H9 (cell line): ENCODE measurements around the gene MCF2L. TPM values are rescaled to one million over a fixed set of nuclear protein-coding genes. Genes with fewer than 3 reads are reported as not detected.
"Not testable (repeated sequence)": the region's sequence is repeated elsewhere in the genome, so short reads cannot be mapped to it uniquely, and the experiment has no call there.

Experiments used
- DNase-seq: peaks from one replicate; pipeline ENCODE4 v3.0.0-alpha.2; 2017
- H2AFZ ChIP-seq: one replicate; pipeline ENCODE4 v1.6.1; 2013; ENCODE audit warnings: mild to moderate bottlenecking, low read length, control low read depth, moderate library complexity
- H2AK5ac ChIP-seq: 2 replicates; pipeline ENCODE4 v1.6.1; 2013; ENCODE audit warnings: low read length, control low read depth, mixed read lengths; ENCODE audit not compliant: insufficient read length
- H2BK120ac ChIP-seq: one replicate; pipeline ENCODE4 v1.6.1; 2013; ENCODE audit warnings: low read depth, mild to moderate bottlenecking, low read length, control low read depth, inconsistent platforms; ENCODE audit not compliant: poor library complexity, severe bottlenecking
- H2BK12ac ChIP-seq: 2 replicates; pipeline ENCODE4 v1.6.1; 2013; ENCODE audit warnings: low read length, control low read depth, mixed read lengths, low read depth; ENCODE audit not compliant: insufficient read length
- H2BK15ac ChIP-seq: 2 replicates; pipeline ENCODE4 v1.6.1; 2013; ENCODE audit warnings: low read depth, low read length, control low read depth
- H2BK20ac ChIP-seq: one replicate; pipeline ENCODE4 v1.6.1; 2013; ENCODE audit warnings: low read depth, mild to moderate bottlenecking, low read length, control low read depth, inconsistent platforms; ENCODE audit not compliant: poor library complexity, severe bottlenecking
- H2BK5ac ChIP-seq: 2 replicates; pipeline ENCODE4 v1.6.1; 2013; ENCODE audit warnings: low read length, control low read depth, mixed read lengths; ENCODE audit not compliant: insufficient read length
- H3K14ac ChIP-seq: 2 replicates; pipeline ENCODE4 v1.6.1; 2013; ENCODE audit warnings: low read length, control low read depth; ENCODE audit not compliant: insufficient read depth
- H3K18ac ChIP-seq: 2 replicates; pipeline ENCODE4 v1.6.1; 2013; ENCODE audit warnings: low read depth, mild to moderate bottlenecking, mixed read lengths, low read length, control low read depth; ENCODE audit not compliant: insufficient read length
- H3K23ac ChIP-seq: 2 replicates; pipeline ENCODE4 v1.6.1; 2013; ENCODE audit warnings: low read length, control low read depth, mixed read lengths, low read depth; ENCODE audit not compliant: insufficient read length
- H3K23me2 ChIP-seq: 2 replicates; pipeline ENCODE4 v1.6.1; 2013; ENCODE audit warnings: low read depth, mild to moderate bottlenecking, mixed read lengths, low read length, control low read depth; ENCODE audit not compliant: insufficient read length, poor library complexity, severe bottlenecking
- H3K27ac ChIP-seq: 2 replicates; pipeline ENCODE4 v1.5.1; 2013; ENCODE audit warnings: low read length, control low read depth, mixed read lengths, low read depth; ENCODE audit not compliant: insufficient read length
- H3K27me3 ChIP-seq: 2 replicates; pipeline ENCODE4 v1.6.1; 2013; ENCODE audit warnings: low read length, control low read depth, inconsistent platforms; ENCODE audit not compliant: insufficient read depth
- H3K4ac ChIP-seq: 2 replicates; pipeline ENCODE4 v1.6.1; 2013; ENCODE audit warnings: low read depth, mild to moderate bottlenecking, control low read depth, inconsistent platforms, low read length, moderate library complexity
- H3K4me1 ChIP-seq: 2 replicates; pipeline ENCODE4 v1.6.1; 2013; ENCODE audit warnings: low read length, control low read depth, inconsistent platforms; ENCODE audit not compliant: insufficient read depth
- H3K4me2 ChIP-seq: 2 replicates; pipeline ENCODE4 v1.6.1; 2013; ENCODE audit warnings: low read length, control low read depth, mixed read lengths; ENCODE audit not compliant: insufficient read length, insufficient read depth
- H3K56ac ChIP-seq: 2 replicates; pipeline ENCODE4 v1.6.1; 2013; ENCODE audit warnings: low read depth, mild to moderate bottlenecking, mixed read lengths, low read length, control low read depth; ENCODE audit not compliant: insufficient read length
- H3K79me1 ChIP-seq: 2 replicates; pipeline ENCODE4 v1.6.1; 2013; ENCODE audit warnings: low read depth, mild to moderate bottlenecking, moderate library complexity, low read length, control low read depth, inconsistent platforms; ENCODE audit not compliant: insufficient read depth, poor library complexity, severe bottlenecking
- H3K79me2 ChIP-seq: 2 replicates; pipeline ENCODE4 v1.6.1; 2013; ENCODE audit warnings: low read length, control low read depth, inconsistent platforms; ENCODE audit not compliant: insufficient read depth
- H3K9ac ChIP-seq: 2 replicates; pipeline ENCODE4 v1.6.1; 2013; ENCODE audit warnings: low read length, control low read depth, mixed read lengths; ENCODE audit not compliant: insufficient read length; ENCODE audit errors: extremely low read depth
- H3K9me3 ChIP-seq: one replicate; pipeline ENCODE4 v1.6.1; 2013; ENCODE audit warnings: low read depth, low read length, inconsistent platforms; ENCODE audit not compliant: control insufficient read depth
- H3T11ph ChIP-seq: one replicate; pipeline ENCODE4 v1.6.1; 2013; ENCODE audit warnings: mild to moderate bottlenecking, low read length, control low read depth, inconsistent platforms
- H4K20me1 ChIP-seq: one replicate; pipeline ENCODE4 v1.6.1; 2013; ENCODE audit not compliant: control insufficient read depth, insufficient read length, insufficient read depth
- H4K5ac ChIP-seq: 2 replicates; pipeline ENCODE4 v1.6.1; 2013; ENCODE audit warnings: low read depth, mild to moderate bottlenecking, mixed read lengths, low read length, control low read depth; ENCODE audit not compliant: insufficient read length
- H4K8ac ChIP-seq: replicated peaks from 2 replicates; pipeline ENCODE4 v1.6.1; 2013; ENCODE audit warnings: low read length, control low read depth, mixed read lengths, low read depth; ENCODE audit not compliant: insufficient read length
- H4K91ac ChIP-seq: 2 replicates; pipeline ENCODE4 v1.6.1; 2013; ENCODE audit warnings: low read depth, mild to moderate bottlenecking, moderate library complexity, mixed read lengths, low read length, control low read depth; ENCODE audit not compliant: insufficient read length
- H3K27ac Mint-ChIP-seq, 3 experiments: 2 replicates in 2 of 3; 3 replicates in 1 of 3; pipeline ENCODE4 v1.8.0; 2020 to 2021; ENCODE audit warnings: mixed read lengths in 3 of 3, mild to moderate bottlenecking in 1 of 3, moderate library complexity in 1 of 3
- H3K27me3 Mint-ChIP-seq: 2 replicates; pipeline ENCODE4 v1.8.0; 2021; ENCODE audit warnings: low read depth, mild to moderate bottlenecking, moderate library complexity, mixed read lengths
- H3K36me3 Mint-ChIP-seq, 3 experiments: 2 replicates in 2 of 3; 3 replicates in 1 of 3; pipeline ENCODE4 v1.8.0; 2020 to 2021; ENCODE audit warnings: low read depth in 3 of 3, mixed read lengths in 3 of 3; ENCODE audit not compliant: insufficient read depth in 1 of 3
- H3K4me1 Mint-ChIP-seq, 2 experiments: 2 replicates each; pipeline ENCODE4 v1.8.0; 2020; ENCODE audit warnings: mixed read lengths in 2 of 2
- H3K4me3 Mint-ChIP-seq, 2 experiments: 2 replicates in 1 of 2; 3 replicates in 1 of 2; pipeline ENCODE4 v1.8.0; 2020 to 2021; ENCODE audit warnings: mild to moderate bottlenecking in 2 of 2, mixed read lengths in 2 of 2, moderate library complexity in 1 of 2
- H3K9me3 Mint-ChIP-seq, 2 experiments: 2 replicates in 1 of 2; 3 replicates in 1 of 2; pipeline ENCODE4 v1.8.0; 2020; ENCODE audit warnings: mild to moderate bottlenecking in 2 of 2, mixed read lengths in 2 of 2, moderate library complexity in 1 of 2
- CTCF ChIP-seq: fragments of 200-600 bp; sonication (generic); conservative IDR thresholded peaks from 3 replicates; pipeline ENCODE4 v1.8.0; 2021; ENCODE audit warnings: antibody characterized with exemption, mild to moderate bottlenecking
- WGBS: extraction: QIAGEN DNeasy Blood & Tissue Kit; methylation state at CpG from one replicate; pipeline ENCODE4 v1.1.7; 2013; ENCODE audit warnings: missing lambda C conversion rate, low lambda C conversion rate, mixed read lengths; ENCODE audit not compliant: insufficient read length; ENCODE audit errors: extremely low coverage; 5-methylcytosine and 5-hydroxymethylcytosine counted together
- total RNA-seq: library from RNA; stranded (reverse); gene quantifications from 2 replicates; pipeline ENCODE4 v1.2.1, GENCODE V29; 2021

Gene MCF2L
- total RNA-seq, 1 experiment from 2014 or later: 18.5 TPM

- no peaks in the 10 kb centered on the region for H3K9me3 ChIP-seq
- no peak overlapping the region for H3K4ac ChIP-seq
- no peak overlapping the region for H4K5ac ChIP-seq
- H3K23ac ChIP-seq: no peak overlapping the region
- no peaks in the 10 kb centered on the region for H3K79me1 ChIP-seq
- no peak overlapping the region for H3K9ac ChIP-seq
- no peak overlapping the region for H2AFZ ChIP-seq
- no peak overlapping the region for H3T11ph ChIP-seq
- H3K4me2 ChIP-seq: no peak overlapping the region
- no peak overlapping the region for H3K18ac ChIP-seq
- no peaks in the 10 kb centered on the region for H3K4me1 ChIP-seq
- no peak overlapping the region for H2BK20ac ChIP-seq
- no peak overlapping the region for H2BK120ac ChIP-seq
- no peak overlapping the region for H3K4me3 Mint-ChIP-seq
- no peaks in the 10 kb centered on the region; a peak in 1 of 4 replicates for H3K4me1 Mint-ChIP-seq
- peak; percentile 96 for TF ChIP-seq CTCF
- H3K27me3 Mint-ChIP-seq: peaks cover 6% of the 10 kb centered on the region; the same call in 1 of the 2 replicates
- no peak overlapping the region for H4K91ac ChIP-seq
- H3K23me2 ChIP-seq: no peaks in the 10 kb centered on the region
- H4K8ac ChIP-seq: no peak overlapping the region
- no peak overlapping the region for H2BK12ac ChIP-seq
- no peaks in the 10 kb centered on the region for H4K20me1 ChIP-seq
- no peaks in the 10 kb centered on the region for H3K79me2 ChIP-seq
- H3K56ac ChIP-seq: no peak overlapping the region
- H3K27ac Mint-ChIP-seq: no peak overlapping the region
- H2AK5ac ChIP-seq: no peak overlapping the region
- peak; percentile 77 for DNase-seq
- H2BK15ac ChIP-seq: no peak overlapping the region
- no peak overlapping the region for H2BK5ac ChIP-seq
- WGBS: no CpG with 5 or more reads among the region's 23 CpGs
- 0 out of 7 replicates have a peak, but pooled peaks cover 0 to 2% (median 0%) of the 10 kb centered on the region in 3 experiments for H3K36me3 Mint-ChIP-seq
- no peak overlapping the region for H3K14ac ChIP-seq
- no peak overlapping the region for H3K27ac ChIP-seq
- H3K27me3 ChIP-seq: no peaks in the 10 kb centered on the region
- H3K9me3 Mint-ChIP-seq: peaks cover 5 to 6% of the 10 kb centered on the region in 2 experiments; a peak in 2 of 5 replicates
Measured at GRCh38 chr13:113029487-113030258, 60.7 kb downstream of the MCF2L start.

- H3K4ac ChIP-seq, H4K91ac ChIP-seq, DNase-seq, H3K27me3 ChIP-seq, H3K4me1 Mint-ChIP-seq, H3K27ac Mint-ChIP-seq, H3K4me1 ChIP-seq, H3K79me1 ChIP-seq, H3K4me2 ChIP-seq, H3K9ac ChIP-seq, H2BK120ac ChIP-seq, H2AFZ ChIP-seq, H3K36me3 Mint-ChIP-seq, H3K9me3 Mint-ChIP-seq, H4K5ac ChIP-seq, H3K56ac ChIP-seq, H3K27me3 Mint-ChIP-seq, H3K9me3 ChIP-seq, H3T11ph ChIP-seq, H3K23ac ChIP-seq, H2BK5ac ChIP-seq, H2BK20ac ChIP-seq, H3K79me2 ChIP-seq, H3K14ac ChIP-seq, H3K23me2 ChIP-seq, H2AK5ac ChIP-seq, H2BK15ac ChIP-seq, H3K18ac ChIP-seq, H3K4me3 Mint-ChIP-seq, H3K27ac ChIP-seq, H4K20me1 ChIP-seq, H2BK12ac ChIP-seq, H4K8ac ChIP-seq: not testable (repeated sequence)
- WGBS: no CpG with 5 or more reads among the region's 38 CpGs
Measured at GRCh38 chr13:113030259-113030640, 61.2 kb downstream of the MCF2L start.
